Esophagus squamous epithelium (tissue), 5 donors: ENCODE results near the gene ARRDC3. TPM values are rescaled to one million over a fixed set of nuclear protein-coding genes. Genes with fewer than 3 reads are reported as not detected.

ENCODE experiments used
- DNase-seq: peaks from one replicate; lab custom pipeline; 2025; lab: John Stamatoyannopoulos, UW
- H3K27ac ChIP-seq, 4 donors: fragments of 200-600 bp; sonication (generic); one replicate each; pipeline ENCODE4 v1.5.1; 2016 to 2019; ENCODE audit warnings: mild to moderate bottlenecking in 1 of 4
- H3K27me3 ChIP-seq, 4 donors: fragments of 200-600 bp; sonication (generic); 1 replicate in 3 of 4; 2 replicates in 1 of 4; pipeline versions ENCODE4 v1.5.1 to v1.6.0; 2017 to 2021; ENCODE audit warnings: antibody characterized with exemption in 1 of 4
- H3K36me3 ChIP-seq, 3 donors: fragments of 200-600 bp; sonication (generic); one replicate each; pipeline ENCODE4 v1.5.1; 2016 to 2019
- H3K4me1 ChIP-seq, 3 donors: fragments of 200-600 bp; sonication (generic); one replicate each; pipeline ENCODE4 v1.5.1; 2017 to 2019
- H3K4me3 ChIP-seq, 4 donors: fragments of 200-600 bp; sonication (generic); 1 replicate in 3 of 4; 2 replicates in 1 of 4; pipeline ENCODE4 v1.5.1; 2016 to 2019; ENCODE audit warnings: mild to moderate bottlenecking in 2 of 4, moderate library complexity in 1 of 4
- H3K9me3 ChIP-seq, 3 donors: fragments of 200-600 bp; sonication (generic); one replicate each; pipeline ENCODE4 v1.5.1; 2016 to 2019
- POLR2A ChIP-seq, 4 donors: fragments of 450-650 bp; IDR thresholded peaks; one replicate each; pipeline ENCODE4 v1.6.1; 2017; ENCODE audit warnings: antibody characterized with exemption in 4 of 4, mild to moderate bottlenecking in 4 of 4, moderate library complexity in 3 of 4
- WGBS, 2 donors: methylation state at CpG; one replicate each; pipeline ENCODE4 v1.1.5; 2018; 5-methylcytosine and 5-hydroxymethylcytosine counted together
- intact Hi-C: fragments of 100-400 bp; cut with DNase I; formaldehyde crosslinking; loops from one replicate; pipeline ENCODE4 v1.15.0; 2022
- total RNA-seq, 4 donors: library from RNA; depleted of rRNA; stranded (reverse); fragments of >200 nt; gene quantifications; one replicate each; pipeline ENCODE4 v1.1.0, GENCODE V29; 2016
- TF ChIP-seq, protein P1 (sequence below), 6 experiments: fragments of 450-650 bp in 4 of 6; fragments of 200-600 bp in 2 of 6; sonication (generic) in 2 of 6; IDR thresholded peaks; one replicate each; pipeline ENCODE4 v1.5.1; 2016 to 2019; ENCODE audit warnings: antibody characterized with exemption in 6 of 6, mild to moderate bottlenecking in 4 of 6, moderate library complexity in 4 of 6
- donor health status: DM: yes; HTN: yes; CAD: no.

The ARRDC3 gene
- total RNA-seq, 4 donors from 2014 or later: 35.4 to 64.8 (median 54.7) TPM

DNA sequence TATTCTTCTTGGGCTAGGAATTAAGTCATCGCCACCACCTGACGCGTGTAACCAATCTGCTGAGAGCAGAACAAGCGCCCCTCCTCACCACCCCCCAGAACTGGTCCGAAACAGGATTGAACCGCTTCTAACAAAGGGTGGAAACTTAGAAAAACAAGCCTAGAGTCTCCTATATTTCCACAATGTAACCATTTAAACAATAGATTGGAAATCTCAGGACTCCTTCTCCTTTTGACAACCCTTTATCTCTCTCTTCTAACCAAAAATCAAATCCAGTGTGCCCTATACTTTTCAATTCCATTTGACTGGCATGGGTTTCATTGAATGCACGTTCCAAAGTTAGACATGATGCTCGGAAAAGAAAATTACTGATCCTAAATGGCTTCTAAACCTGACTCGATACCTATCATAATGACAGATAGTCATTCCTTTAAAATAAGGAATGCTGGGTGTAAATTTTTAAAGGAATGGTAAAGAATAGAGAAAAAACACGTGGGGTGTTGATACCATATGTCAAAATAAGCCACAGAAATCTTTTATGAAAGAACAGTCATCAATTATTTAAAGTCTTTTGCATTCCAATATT, 1.2 kb downstream of the ARRDC3 start:
- H3K9me3 ChIP-seq: no peaks in the 10 kb centered on the region
- H3K4me3 ChIP-seq: peak overlapping the region; percentile 63 to 91 (median 78)
- H3K27ac ChIP-seq: peak overlapping the region; percentile 96 to 100 (median 98)
- 0 to 1% methylated on average over 10 of the region's 10 CpGs for WGBS, 2 donors
- intact Hi-C loops: loop anchor here (10.0 kb wide), 1 partner anchor 447 kb away; no protein-coding TSS in a partner anchor
- peak; percentile 50 for DNase-seq
- H3K27me3 ChIP-seq: no peaks in the 10 kb centered on the region
- H3K4me1 ChIP-seq: peaks cover 12 to 41% (median 25%) of the 10 kb centered on the region in 3 donors
- TF ChIP-seq, protein P1, sequence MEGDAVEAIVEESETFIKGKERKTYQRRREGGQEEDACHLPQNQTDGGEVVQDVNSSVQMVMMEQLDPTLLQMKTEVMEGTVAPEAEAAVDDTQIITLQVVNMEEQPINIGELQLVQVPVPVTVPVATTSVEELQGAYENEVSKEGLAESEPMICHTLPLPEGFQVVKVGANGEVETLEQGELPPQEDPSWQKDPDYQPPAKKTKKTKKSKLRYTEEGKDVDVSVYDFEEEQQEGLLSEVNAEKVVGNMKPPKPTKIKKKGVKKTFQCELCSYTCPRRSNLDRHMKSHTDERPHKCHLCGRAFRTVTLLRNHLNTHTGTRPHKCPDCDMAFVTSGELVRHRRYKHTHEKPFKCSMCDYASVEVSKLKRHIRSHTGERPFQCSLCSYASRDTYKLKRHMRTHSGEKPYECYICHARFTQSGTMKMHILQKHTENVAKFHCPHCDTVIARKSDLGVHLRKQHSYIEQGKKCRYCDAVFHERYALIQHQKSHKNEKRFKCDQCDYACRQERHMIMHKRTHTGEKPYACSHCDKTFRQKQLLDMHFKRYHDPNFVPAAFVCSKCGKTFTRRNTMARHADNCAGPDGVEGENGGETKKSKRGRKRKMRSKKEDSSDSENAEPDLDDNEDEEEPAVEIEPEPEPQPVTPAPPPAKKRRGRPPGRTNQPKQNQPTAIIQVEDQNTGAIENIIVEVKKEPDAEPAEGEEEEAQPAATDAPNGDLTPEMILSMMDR (IDR thresholded peaks at IDR 0.05): no peak
- peak in 1 of 4 donors; percentile 51 for TF ChIP-seq POLR2A (IDR thresholded peaks at IDR 0.05)
- peaks cover 0 to 16% (median 0%) of the 10 kb centered on the region in 3 donors for H3K36me3 ChIP-seq

DNA sequence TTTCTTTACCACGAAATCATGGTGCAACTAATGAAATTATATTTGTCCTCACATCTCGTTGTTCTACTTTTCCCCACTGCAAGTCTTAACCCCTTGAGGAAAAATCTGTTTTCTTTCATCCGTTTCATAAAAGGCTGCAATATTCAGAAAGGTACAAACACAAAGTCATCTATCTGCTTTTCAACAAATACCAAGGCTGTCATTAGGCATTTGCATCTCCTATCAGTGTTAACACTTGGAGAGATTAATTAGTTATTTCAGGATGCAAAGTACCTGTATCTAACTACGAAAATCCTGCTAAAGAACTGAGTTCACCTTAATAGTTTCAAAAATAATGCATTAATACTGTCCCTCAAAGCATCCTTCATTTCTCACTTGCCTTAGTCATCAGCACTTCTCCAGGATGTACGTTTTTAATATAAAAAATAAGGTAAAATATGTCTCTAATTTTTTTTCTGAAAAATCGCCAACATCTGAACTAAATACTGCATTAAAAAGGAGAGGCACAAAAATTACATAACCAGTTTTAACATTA, 1.8 kb downstream of the ARRDC3 start:
- Histone ChIP-seq H3K27ac (peak overlapping the region; percentile 96 to 100 (median 98)), H3K27me3 (no peaks in the 10 kb centered on the region), H3K4me1 (peaks cover 12 to 47% (median 25%) of the 10 kb centered on the region in 3 donors), H3K36me3 (peaks cover 0 to 21% (median 0%) of the 10 kb centered on the region in 3 donors), H3K9me3 (no peaks in the 10 kb centered on the region), H3K4me3 (peak overlapping the region; percentile 63 to 91 (median 78))
- no peak for DNase-seq
- TF ChIP-seq POLR2A (IDR thresholded peaks at IDR 0.05): no peak
- TF ChIP-seq, protein P1 (IDR thresholded peaks at IDR 0.05): no peak
- WGBS, 2 donors: 0% methylated on average over 6 of the region's 6 CpGs
- intact Hi-C loops: loop anchor here (10.0 kb wide), 1 partner anchor 447 kb away; no protein-coding TSS in a partner anchor

DNA sequence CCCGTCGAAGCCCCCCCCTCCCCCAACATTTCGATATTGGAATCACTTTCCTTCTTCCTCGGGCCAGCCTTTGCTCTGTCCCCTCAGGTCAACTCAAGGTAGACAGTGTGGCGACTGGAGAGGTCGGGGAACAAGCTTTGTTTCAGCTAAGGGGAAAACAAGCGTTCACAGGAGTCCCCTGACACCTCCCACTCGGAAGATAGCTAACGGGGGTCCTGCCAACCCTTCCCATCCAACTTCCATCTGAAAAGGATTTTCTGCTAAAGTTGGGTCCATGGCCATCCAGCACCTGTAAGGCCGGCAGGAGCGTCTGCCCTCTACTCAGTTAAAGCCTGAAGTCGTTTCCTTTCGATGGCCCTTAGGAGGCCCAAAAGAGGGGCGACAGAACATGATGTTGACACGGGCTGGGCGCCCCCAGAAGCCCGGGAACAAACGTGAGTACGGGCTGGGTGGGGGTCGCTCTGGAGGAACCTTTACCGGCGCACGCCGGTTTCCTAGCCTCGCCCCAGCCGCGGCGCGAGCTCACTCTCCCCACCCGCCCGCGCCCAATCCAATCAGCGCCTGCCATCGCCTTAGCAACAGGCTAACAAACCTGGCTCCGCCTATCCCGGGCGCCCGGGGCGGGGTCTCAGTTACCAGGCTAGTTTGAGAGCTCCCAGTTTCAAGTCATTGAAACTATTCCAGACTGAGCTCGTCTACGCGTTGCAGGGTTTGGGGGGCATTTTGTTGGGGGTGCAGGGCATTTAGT, 2.5 kb downstream of the ARRDC3 start:
- TF ChIP-seq, protein P1 (IDR thresholded peaks at IDR 0.05): no peak
- TF ChIP-seq POLR2A (IDR thresholded peaks at IDR 0.05): peak in 3 of 4 donors; percentile 64 to 96 (median 81)
- H3K4me1 ChIP-seq: peaks cover 12 to 49% (median 25%) of the 10 kb centered on the region in 3 donors
- H3K4me3 ChIP-seq: peak overlapping the region; percentile 63 to 91 (median 78)
- H3K27ac ChIP-seq: peak overlapping the region; percentile 96 to 100 (median 98)
- intact Hi-C loops: loop anchor here (10.0 kb wide), 1 partner anchor 446 kb away; no protein-coding TSS in a partner anchor
- WGBS, 2 donors: 0 to 2% methylated on average over 11 to 12 of the region's 42 CpGs
- no peaks in the 10 kb centered on the region for H3K9me3 ChIP-seq
- no peaks in the 10 kb centered on the region for H3K27me3 ChIP-seq
- H3K36me3 ChIP-seq: peaks cover 0 to 28% (median 0%) of the 10 kb centered on the region in 3 donors
- DNase-seq: peak; percentile 96

DNA sequence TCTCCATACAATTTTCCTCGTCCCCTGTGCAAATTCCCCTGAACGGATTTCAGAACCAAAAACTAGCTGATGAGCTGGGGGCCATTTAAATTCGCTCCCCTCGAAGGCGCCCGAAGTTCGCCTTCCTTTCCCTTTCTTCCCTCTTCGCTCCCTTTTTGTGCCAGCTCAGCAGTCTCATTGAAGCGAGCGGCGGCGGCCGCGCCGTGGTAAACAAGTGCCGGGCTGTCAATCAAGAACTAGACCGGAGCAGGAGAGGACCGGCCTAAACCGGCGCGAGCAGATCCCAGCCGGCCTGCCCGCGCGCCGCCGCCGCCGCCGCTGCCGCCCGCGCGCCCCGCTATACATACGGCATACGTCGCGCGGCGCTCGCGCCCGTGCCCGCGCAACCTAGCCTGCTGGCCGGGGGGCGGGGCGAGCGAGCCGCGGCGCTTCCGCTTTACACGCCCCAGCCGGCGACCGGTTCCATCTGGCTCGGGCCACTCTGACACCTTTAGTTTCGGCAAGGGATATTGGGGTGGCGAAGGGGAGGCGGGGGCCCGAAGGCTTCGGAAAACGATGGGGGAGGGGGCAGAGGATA, 3.1 kb downstream of the ARRDC3 start:
- H3K36me3 ChIP-seq: peaks cover 0 to 34% (median 3%) of the 10 kb centered on the region in 3 donors

More for the DNA sequence above, 3.1 kb downstream of the ARRDC3 start:
- H3K4me3 ChIP-seq: peak overlapping the region; percentile 63 to 91 (median 78)
- H3K27ac ChIP-seq: peak overlapping the region; percentile 96 to 100 (median 98)
- no peaks in the 10 kb centered on the region for H3K9me3 ChIP-seq
- peaks cover 12 to 47% (median 25%) of the 10 kb centered on the region in 3 donors for H3K4me1 ChIP-seq
- DNase-seq: peak; percentile 80
- no peaks in the 10 kb centered on the region for H3K27me3 ChIP-seq
- 0 to 1% methylated on average over 7 to 15 of the region's 65 CpGs for WGBS, 2 donors
- TF ChIP-seq, protein P1 (IDR thresholded peaks at IDR 0.05): peak in 1 of 6 experiments; percentile 24
- peak in 2 of 4 donors; percentile 74 to 76 for TF ChIP-seq POLR2A (IDR thresholded peaks at IDR 0.05)
- intact Hi-C loops: loop anchor here (10.0 kb wide), 1 partner anchor 445 kb away; no protein-coding TSS in a partner anchor
